ENCODE data around the gene MPZL1.

- TF ChIP-seq, protein P1, sequence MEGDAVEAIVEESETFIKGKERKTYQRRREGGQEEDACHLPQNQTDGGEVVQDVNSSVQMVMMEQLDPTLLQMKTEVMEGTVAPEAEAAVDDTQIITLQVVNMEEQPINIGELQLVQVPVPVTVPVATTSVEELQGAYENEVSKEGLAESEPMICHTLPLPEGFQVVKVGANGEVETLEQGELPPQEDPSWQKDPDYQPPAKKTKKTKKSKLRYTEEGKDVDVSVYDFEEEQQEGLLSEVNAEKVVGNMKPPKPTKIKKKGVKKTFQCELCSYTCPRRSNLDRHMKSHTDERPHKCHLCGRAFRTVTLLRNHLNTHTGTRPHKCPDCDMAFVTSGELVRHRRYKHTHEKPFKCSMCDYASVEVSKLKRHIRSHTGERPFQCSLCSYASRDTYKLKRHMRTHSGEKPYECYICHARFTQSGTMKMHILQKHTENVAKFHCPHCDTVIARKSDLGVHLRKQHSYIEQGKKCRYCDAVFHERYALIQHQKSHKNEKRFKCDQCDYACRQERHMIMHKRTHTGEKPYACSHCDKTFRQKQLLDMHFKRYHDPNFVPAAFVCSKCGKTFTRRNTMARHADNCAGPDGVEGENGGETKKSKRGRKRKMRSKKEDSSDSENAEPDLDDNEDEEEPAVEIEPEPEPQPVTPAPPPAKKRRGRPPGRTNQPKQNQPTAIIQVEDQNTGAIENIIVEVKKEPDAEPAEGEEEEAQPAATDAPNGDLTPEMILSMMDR (IDR thresholded peaks at IDR 0.05; ENCODE audit: extremely low read depth in 1 of 2, insufficient read depth in 1 of 2, low read depth in 1 of 2, low read length in 2 of 2): no peak
- no peak for TF ChIP-seq EZH2 (IDR thresholded peaks at IDR 0.05; ENCODE audit: borderline replicate concordance, low read depth, low read length, severe bottlenecking)
- TF ChIP-seq POLR2A (IDR thresholded peaks at IDR 0.05; ENCODE audit: low read depth, low read length): no peak
- no peak for TF ChIP-seq GATA2 (IDR thresholded peaks at IDR 0.05; ENCODE audit: insufficient read depth, insufficient read length, low read depth, low read length)
- TF ChIP-seq FOS (IDR thresholded peaks at IDR 0.05; ENCODE audit: borderline replicate concordance, insufficient read depth, low read length): no peak
- TF ChIP-seq, protein P2, sequence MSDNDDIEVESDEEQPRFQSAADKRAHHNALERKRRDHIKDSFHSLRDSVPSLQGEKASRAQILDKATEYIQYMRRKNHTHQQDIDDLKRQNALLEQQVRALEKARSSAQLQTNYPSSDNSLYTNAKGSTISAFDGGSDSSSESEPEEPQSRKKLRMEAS (IDR thresholded peaks at IDR 0.05; ENCODE audit: insufficient read depth, insufficient read length): no peak
Observed at GRCh38 chr1:167722870-167723251, 1.1 kb downstream of the MPZL1 start.
